Measurements from ENCODE around the gene DIPK1B.

DIPK1B gene

GRCh38 chr9:136673088-136673974 is 39.0 kb upstream of the DIPK1B start:
- DNase-seq: no peak

DNA sequence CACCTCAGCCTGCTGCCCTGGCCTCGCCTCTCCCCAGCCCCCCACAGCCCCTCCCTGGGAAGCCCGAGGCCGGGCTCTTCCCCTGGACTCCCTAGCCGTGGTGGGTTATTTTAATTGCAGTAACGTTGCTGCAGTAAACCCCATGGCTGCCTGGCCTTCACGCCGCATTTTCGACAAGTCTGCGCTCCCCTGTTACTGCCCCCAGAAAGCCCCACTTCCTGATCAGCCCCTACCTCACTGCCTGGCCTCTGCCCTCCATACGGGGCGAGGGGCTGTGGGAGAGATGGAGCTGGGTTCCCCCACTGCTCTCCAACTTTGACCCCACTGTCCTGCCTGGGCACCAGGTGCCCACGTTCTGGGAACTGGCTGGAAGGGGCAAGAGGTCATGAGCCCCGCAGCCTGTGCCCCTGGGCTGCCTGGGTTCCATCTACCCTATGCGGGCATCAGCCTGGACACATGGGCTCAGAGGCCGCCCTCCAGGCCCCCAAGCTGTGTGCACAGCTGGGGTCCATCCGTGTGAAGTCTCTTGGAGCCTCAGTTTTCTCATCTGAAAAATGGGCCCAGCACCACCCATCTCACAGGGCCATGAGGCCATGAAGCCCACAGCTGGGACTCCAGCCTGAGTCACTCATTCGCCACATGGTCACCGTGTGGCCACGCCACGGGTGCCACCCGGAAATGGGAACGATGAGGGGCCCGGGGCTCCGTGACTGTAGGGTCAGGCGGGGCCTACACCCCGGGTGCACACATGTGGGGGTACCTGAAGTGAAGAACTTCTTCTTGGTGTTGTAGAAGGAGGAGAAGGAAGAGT is 38.2 kb upstream of the DIPK1B start:
- DNase-seq: no peak

- DNase-seq: no peak
Measured at GRCh38 chr9:136674786-136675349, 37.5 kb upstream of the DIPK1B start.

- no peak for DNase-seq
Measured at GRCh38 chr9:136675477-136676296, 36.7 kb upstream of the DIPK1B start.

DNA sequence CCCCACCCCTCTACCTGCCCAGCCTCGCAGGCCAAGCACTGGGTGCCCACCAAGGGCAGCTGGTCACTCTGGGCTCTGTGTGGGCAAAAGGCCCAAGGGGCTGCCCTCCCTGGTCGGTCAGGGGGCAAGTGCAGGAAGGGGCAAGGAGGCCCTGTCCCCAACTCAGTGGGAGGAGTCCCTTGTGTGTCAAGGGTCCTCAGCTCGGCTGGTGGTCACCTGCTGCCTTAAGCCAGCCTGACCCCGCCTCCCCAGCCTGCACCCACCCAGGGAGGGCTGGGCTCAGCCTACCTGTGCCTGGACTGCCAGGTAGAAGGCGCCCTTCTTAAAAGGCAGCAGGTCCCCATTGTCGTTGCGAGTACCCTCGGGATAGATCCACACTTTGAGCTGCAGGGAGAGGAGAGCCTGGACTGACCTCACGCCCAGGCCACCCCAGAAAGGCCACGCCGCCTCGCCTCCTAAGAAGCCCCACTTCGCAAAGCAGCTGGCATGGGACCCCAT is 36.0 kb upstream of the DIPK1B start:
- DNase-seq: no peak

- no peak for DNase-seq
Measured at GRCh38 chr9:136676920-136677686, 35.3 kb upstream of the DIPK1B start.

DNA sequence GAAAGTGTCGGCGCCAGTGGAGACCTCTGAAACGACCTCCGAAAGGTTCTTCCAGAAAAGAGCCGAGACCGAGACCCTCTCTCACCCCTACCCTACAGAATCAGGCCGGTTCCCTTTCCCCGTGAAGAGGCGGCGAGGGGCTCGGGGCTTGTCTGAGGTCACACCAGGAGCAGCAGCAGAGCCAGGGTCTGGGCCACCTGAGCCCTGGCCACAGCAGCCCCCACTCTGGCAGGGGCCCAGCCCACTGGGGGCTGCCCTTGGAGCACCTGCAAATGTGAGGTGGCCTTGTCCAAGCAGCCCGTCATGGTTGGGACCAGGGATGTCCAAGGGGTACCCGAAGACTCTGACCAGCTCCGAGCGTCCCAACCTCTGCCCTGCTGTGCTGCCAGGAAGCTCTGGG is 34.3 kb upstream of the DIPK1B start:
- DNase-seq: no peak

- DNase-seq: no peak
Measured at GRCh38 chr9:136678624-136679023, 33.7 kb upstream of the DIPK1B start.

DNA sequence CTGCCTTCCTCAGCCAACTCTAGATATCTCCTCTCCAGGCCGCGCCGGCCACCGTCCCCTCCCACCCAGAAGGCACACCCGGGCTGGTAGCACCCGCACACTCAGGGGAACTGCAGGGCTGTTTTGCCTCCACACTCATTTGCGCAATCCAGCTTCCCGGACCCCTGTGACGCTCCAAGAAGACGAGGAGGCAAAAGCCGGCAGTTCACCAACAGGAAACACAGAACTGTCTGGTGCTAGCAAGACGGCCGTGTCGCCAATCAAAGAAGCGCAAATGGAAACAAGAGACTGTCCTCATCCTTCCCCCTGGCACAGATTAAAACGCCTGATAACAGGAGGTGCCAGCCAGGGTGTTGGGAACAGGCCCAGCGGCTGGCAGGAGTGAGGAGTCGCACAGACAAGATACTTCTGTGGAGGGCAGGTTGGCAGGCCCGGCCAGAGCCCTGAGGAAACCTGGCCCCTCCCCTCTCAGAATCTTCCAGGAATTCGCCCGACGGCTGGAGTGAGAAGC is 32.9 kb upstream of the DIPK1B start:
- DNase-seq: no peak

- DNase-seq: no peak
Measured at GRCh38 chr9:136681029-136681428, 31.3 kb upstream of the DIPK1B start.

- no peak for DNase-seq
Measured at GRCh38 chr9:136681945-136682699, 30.2 kb upstream of the DIPK1B start.

DNA sequence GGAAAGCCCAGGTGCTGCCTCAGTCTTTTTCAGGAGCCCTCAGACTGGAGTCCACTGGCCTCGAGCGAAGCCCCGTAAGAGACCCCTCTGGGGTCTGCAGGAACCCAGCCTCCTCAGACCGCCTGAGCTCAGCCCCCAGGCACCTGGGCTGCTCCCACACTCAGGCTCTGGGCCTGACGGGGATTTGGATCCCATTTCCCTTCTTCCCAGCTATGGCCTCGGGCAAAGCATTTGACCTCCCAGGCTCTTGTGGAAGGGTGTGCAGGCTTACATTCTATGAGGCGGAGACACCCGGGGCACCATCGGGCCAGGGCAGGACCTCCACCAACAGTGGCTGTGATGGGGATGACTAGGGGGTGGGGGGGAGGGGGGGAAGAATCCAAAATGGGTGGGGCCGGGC is 29.7 kb upstream of the DIPK1B start:
- DNase-seq: no peak

- DNase-seq: no peak
Measured at GRCh38 chr9:136683173-136683745, 29.1 kb upstream of the DIPK1B start.

DNA sequence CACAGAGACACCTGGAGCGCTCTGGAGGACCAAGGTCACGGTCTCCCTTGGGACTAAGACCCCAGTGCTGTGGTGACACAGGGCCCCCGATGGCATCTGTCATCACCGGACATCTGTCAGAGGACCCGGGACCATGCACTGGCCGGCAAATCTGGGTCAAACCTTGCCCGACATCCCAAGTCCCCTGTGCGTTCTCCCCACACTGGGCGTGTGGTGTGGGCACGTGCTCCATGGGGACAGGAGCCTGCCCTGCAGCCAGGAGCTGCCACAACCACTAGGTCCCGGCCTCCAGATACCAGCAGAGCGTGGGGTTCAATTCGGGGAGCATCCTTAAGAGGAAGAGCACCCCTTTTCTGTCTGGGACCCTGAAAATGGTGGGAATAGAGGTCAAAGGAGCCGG is 28.6 kb upstream of the DIPK1B start:
- no peak for DNase-seq

GRCh38 chr9:136684339-136684738 is 28.0 kb upstream of the DIPK1B start:
- no peak for DNase-seq

DNA sequence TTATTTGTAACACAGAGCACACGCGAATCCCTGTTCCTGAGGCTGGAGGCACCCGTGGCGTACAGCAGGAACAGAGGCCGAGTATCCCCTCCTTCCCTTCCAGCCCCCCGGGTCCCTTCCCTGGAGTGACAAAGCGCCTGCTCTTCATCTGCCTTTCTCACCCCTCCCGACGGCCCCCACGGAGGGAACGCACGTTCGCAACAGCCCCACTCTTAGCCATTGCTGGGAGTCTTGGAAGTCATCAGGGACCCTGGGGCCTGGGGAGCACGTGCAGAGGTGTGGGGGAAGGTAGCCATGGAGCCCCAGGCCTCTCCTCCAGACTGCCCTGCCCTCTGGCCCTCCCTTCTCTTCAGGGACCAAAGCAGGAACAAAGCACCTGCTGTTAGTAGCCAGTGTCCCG is 27.6 kb upstream of the DIPK1B start:
- no peak for DNase-seq

DNA sequence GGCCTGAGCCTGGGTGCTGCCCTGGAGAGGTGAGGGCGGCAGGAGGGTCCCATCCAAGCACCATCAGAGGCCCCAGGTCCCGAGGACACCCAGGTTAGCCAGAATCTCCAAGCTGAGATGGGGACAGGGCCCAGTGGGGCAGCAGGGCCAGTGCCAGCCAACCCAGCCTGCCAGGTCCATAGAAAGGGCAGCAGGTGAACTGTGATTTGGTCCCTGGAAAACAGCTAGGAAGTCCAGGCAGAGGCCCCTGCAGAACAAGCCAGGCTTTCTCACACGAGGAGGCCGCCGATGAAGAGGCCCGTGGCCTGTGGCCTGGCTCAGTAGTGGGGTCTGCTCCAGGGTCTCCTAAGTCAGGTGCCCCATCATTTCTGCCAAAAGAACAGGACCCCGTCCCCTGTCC is 27.2 kb upstream of the DIPK1B start:
- DNase-seq: no peak

GRCh38 chr9:136685790-136686533 is 26.4 kb upstream of the DIPK1B start:
- DNase-seq: no peak

- DNase-seq: no peak
Measured at GRCh38 chr9:136686534-136686793, 25.9 kb upstream of the DIPK1B start.
